G401.6 (cell line): Measurements from ENCODE around the gene PEX3.
"Not testable (repeated sequence)": the region's sequence is repeated elsewhere in the genome, so short reads cannot be mapped to it uniquely, and the experiment has no call there.

Experiments
- FAIRE-seq: peaks from 2 replicates; lab custom pipeline; 2012; peaks lifted over from hg19 to GRCh38; lab: Jason Lieb, UNC

The PEX3 gene

DNA sequence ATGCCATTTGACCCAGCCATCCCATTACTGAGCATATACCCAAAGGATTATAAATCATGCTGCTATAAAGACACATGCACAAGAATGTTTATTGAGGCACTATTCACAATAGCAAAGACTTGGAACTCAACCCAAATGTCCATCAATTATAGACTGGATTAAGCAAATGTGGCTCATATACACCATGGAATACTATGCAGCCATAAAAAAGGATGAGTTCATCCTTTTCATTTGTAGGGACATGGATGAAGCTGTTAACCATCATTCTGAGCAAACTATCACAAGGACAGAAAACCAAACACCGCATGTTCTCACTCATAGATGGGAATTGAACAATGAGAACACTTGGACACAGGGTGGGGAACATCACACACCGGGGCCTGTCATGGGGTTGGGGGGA, 2.7 kb upstream of the PEX3 start:
- FAIRE-seq, result not testable (repeated sequence)

DNA sequence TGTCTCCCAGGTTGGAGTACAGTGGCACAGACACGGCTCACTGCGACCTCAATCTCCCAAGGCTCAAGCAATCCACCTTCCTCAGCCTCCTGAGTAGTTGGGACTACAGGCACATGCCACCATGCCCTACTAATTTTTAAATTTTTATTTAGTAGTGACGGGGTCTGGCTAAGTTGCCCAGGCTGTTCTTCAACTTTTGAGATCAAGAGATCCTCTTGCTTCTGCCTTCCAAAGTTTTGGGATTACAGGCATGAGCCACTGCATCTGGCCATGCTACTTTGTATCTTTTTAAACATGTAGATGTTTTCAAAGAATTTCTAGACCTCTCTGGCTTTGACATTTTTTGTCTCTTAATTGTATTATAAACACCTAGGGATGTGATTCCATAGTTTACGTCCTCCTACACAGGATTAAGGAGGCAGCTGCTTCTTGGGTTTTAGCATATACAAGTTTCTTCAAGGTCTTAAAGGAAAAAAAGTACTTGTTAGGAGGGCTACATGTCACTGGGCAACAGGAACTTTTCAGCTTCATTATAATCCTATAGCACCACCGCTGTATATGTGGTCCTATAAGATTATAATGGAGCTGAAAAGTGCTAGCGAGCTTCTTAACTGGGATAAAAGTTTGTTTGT, 1.4 kb upstream of the PEX3 start:
- FAIRE-seq, result no peak

DNA sequence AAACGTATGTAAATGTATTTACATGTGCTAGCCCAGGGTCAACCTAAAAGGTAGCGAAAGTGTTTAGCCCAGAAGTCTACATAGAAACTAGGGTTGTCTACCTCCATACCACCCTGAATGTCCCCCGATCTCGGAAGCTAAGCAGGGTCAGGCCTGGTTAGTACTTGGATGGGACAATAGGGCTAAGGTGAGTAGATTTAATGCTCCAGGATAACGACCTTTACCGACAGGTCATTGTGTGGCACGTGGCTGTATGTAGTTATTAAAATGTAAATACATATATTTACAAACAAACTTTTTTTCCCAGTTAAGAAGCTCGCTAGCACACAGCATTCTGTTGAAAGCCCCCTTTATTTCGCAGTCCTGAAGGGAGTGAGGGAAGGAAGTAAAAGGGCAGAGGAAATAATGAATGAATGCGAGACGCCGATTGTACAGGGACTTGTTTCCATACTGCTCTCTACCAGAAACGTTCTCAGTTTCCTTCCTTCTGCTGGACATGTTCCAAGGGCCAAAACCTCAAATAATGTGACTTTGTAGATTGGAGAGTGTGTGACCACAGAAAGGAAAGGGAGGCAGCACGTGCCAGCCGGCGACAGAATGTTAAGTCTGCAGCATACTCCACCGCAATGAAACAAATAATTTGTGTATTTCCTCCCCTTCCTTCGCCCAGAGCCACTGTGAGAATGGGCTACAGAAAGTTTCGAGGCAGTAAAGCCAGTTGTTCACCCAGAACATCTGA, 722 bp upstream of the PEX3 start:
- FAIRE-seq, result no peak

DNA sequence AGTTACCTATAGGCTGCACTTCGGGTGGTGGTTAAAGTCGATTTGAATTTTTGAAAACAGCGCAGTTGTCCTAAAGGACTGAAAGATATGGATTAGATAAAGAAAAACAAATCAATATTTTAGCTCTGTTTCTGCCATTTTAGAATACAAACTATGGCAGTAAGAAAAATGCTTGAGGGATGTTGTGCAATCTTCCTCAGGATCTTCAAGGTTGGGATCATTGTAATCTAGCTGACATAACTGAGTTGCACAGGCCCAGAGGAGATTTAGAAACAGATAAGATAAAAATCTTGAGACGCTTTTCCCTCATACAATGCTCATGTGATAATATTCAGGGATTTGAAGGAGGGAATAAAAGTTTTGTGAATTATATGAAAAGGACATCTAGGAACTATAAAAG, 926 bp downstream of the PEX3 start:
- no peak for FAIRE-seq

DNA sequence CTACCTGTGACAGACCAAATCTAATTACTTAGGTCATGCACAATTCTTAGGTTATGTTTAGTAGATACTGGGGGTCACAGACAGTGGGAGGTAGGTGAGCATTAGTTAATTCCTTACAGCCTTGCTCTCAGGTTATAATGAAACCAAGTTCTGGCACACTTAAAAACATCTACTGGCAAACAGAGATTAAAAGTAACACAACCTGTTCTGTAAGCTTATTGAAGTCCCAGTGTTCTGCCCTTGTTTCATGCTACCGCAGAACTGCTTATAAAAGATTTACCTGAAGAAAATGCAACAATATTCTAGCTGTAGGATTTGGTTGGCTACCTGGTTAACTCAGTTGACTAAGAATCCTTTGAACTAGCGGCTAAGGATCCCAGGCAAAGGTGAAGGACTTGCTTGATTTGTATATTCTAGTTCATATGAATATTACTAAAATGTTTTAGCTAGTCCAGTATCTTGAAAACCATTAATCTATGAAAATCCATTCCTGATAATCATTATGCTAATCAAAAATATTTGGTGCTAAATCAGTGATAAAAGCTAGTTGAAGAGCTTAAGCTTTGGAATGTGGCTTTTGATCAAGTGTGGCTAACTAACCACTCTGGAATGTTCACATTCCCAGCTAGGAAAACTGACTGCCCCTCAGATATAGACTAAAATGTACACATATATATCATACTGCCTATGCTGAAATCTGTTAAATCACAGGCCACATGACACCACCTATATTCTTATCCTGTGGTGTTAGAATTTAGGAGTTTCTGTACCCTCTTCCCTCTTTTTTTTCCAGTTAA, 7.2 kb downstream of the PEX3 start:
- no peak for FAIRE-seq

DNA sequence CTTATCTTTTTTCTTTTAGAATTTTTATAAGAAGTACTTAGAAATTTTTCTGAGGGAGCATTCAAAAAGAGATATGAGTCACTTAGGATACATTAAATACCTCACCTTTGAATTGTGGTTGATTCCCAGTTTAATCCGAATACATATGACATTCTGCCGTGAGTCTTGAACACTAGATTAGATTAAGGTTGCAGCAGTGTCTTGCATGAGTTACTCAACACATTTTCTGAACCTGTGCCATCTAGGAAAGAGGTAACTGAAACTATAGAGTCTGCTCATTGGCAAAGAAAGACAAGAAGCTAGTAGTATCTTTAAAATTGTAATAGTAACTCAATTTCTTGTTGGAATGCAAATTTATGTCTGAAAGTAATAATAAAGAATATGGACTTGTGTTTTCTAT, 14.9 kb downstream of the PEX3 start:
- no peak for FAIRE-seq

DNA sequence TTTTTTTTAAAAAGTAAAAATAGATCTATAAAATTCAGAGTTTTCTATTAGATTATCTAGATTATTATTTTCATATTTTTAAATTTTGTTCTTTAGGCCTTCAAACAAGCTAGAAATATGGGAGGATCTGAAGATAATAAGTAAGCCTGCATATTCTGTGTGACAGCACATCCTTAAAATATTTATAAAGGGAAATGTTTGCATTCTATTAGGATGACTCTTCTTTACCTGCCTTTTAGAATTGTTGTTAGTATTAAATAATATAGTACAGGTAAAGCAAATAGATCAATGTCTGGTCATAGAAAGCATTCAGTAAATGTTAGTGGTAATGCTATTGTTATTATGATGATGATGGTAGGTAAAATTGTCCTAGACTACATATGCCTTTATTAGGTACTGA, 17.4 kb downstream of the PEX3 start:
- no peak for FAIRE-seq

DNA sequence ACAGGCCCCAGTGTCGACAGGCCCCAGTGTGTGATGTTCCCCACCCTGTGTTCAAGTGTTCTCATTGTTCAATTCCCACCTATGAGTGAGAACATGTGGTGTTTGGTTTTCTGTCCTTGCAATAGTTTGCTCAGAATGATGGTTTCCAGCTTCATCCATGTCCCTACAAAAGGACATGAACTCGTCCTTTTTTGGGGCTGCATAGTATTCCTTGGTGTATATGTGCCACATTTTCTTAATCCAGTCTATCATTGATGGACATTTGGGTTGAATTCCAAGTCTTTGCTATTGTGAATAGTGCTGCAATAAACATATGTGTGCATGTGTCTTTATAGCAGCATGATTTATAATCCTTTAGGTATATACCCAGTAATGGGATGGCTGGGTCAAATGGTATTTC, 18.2 kb downstream of the PEX3 start:
- FAIRE-seq, result not testable (repeated sequence)

DNA sequence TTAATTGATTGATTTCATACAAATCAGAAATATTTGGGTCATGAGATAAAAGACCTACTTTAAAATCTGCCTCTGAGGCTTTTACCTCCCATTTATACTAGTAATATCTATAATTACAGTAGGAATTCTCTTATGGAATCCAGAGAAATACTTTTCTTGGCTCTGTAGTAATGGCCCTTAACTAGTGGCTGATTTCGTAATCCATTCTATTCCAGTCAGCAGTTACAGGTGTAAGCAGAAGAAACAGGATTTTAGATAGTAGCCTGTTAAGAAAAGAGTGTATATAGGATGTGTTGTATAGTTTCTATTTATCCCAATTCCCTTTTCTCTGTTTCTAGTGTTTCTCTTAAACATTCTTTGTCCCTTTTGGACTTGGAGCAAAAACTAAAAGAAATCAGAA, 21.2 kb downstream of the PEX3 start:
- no peak for FAIRE-seq

DNA sequence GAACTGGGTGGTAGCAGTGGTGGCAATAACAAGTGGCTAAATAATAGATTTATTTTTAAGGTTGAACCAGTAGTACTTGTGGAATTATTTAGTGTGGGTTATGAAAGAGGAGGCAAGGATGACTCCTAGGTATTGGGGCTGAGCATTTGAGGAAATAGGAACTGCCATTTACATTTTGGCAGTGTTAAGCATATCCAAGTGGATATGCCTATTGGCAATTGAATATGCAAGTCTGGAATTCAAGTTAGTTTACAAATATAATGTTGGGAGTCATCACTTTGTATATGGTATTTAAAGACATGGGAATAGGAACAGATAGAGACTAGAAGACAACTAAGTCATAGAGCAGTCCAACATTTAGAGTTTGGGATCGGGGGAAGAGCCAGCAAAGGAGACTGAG, 25.9 kb downstream of the PEX3 start:
- no peak for FAIRE-seq

DNA sequence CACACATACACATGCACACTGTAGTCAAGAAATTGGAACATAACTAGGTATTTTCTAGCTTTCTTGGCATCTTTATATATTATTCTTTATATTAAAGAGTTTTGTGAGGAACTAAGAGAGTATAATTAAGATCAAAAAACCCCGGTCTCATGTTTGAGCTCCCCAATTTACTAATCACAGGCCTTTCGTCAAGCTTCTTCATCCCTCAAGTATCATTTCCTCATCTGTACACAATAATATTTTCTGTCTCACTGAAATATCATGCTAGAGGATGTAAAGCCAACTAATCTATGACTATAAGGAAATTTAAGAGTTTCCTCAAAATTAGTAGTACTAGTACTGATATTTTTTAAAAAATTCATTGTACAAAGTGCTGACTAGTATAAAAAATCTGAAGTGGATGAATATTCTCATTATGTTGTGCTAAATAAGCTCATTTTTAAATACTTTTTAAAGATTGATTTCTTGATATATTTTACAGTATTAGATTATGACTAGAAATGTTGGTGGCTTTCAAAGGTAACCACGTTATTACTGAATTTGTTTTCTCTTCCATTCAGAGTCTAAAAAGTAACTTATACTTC, 28.0 kb downstream of the PEX3 start:
- FAIRE-seq, result no peak

DNA sequence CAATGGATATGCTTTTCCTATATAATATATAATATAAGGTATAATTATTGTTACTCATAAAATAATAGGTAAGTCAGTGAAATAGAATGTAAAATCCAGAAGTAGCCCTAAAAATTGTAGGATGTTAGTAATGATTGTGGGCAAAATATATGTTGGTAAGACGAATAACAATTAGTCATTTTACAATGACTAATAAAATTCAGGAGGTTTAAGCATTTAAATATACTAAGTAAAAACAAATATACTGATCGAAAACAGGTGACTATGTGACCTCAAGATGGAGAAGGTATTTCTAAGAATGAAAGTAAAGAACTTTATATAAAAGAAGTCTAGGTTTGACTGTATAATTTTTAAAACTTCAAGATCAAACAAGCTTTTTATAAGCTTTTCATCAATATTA, 32.0 kb downstream of the PEX3 start:
- FAIRE-seq, result peak; percentile 55

DNA sequence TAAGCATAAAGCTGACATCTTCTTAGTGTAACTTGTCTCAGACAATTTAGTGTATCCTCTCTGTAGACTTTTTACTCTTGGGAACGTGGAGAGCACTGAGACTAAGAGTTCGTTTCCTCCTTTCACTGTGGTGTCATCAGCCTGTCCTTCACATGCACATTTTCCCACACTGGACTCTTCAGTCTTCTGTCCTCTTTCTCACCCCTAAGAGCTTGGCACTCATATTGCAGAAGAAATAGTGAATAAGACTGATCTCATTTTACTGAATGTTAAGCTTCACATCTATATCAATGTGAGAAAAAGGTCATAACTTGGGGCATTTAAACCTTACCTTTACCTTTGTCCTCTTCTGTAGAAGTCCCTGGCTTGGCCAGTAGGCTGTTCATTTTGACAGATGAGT, 35.4 kb downstream of the PEX3 start:
- no peak for FAIRE-seq

DNA sequence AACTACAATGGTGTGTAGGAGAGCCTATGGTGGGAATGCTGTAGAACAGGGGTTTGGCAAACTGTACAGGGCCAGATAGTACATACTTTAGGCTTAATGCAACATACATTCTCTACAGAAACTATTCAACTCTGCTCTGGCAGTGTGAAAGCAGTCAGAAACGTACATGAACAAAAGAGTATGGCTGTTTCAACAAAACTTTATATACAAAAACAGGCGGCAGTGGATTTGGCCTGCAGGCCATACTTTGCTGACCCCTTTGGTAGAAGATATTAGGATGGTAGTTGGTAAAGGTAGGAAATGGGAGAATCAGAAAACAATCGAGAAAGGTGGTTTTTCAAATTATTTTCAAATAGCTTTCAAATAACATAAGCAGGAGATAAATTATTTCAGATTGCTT, 36.1 kb downstream of the PEX3 start:
- FAIRE-seq, result no peak

DNA sequence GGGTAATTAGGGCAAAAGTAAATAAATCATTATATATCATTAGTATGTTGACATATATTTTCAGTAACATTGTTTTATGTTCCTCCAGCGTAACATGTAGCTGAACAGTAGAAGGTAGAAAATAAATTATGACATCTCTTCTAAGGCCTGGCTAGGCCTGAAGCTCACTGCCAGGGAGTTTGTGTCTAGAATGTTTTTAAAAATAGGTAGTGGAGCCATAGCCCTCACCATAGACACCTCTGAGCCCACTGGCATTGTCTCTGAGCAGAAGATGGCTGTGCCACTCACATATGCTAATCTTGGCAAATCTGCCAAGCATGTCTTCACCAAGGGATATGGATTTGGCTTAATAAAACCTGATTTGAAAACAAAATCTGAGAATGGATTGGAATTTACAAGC, 39.6 kb downstream of the PEX3 start:
- FAIRE-seq, result no peak

DNA sequence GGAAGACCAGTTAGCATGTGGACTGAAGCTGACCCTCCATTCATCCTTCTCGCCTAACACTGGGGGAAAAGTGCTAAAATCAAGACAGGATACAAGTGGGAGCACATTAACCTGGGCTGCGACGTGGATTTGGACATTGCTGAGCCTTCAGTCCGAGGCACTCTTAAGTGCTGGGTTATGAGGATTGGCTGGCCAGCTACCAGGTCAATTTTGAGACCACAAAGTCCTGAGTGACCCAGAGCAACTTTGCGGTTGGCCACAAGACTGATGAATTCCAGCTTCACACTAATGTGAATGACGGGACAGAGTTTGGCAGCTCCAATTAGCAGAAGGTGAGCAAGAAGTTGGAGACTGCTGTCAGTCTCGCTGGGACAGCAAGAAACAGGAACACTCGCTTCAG, 40.2 kb downstream of the PEX3 start:
- no peak for FAIRE-seq

DNA sequence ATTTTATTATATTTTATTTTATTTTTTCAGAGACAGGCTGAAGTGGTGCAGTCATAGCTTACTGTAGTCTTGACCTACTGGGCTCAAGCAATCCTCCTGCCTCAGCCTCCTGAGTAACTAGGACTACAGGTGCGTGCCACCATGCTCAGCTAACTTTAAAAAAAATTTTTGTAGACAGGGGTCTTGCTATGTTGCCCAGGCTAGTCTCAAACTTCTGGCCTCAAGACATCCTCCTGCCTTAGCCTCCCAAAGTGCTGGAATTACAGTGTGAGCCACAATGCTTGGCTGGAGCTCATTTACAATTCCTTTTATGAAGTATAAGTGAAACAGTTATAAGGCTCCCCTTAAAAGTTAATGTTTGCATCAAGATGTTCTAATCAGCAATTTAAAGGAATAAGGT, 46.4 kb downstream of the PEX3 start:
- FAIRE-seq, result no peak

DNA sequence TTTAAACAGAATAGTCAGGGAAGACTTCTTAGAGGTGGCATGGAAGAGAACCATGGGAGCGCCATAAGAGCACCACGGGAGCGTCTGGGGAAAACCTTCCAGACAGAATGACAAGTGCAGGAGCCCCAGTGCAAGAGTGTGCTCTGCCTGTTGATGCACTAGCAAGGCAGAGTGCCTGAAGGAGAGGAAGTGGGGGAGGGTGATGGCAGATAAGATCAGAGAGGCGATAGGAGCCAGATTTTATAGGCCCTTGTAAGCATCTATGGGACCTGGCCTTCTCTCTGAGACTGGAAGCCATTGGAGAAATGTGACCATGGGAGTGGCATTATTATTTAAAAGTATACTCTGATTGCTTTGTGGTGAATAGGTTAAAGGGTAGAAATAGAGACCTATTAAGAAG, 47.8 kb downstream of the PEX3 start:
- no peak for FAIRE-seq

DNA sequence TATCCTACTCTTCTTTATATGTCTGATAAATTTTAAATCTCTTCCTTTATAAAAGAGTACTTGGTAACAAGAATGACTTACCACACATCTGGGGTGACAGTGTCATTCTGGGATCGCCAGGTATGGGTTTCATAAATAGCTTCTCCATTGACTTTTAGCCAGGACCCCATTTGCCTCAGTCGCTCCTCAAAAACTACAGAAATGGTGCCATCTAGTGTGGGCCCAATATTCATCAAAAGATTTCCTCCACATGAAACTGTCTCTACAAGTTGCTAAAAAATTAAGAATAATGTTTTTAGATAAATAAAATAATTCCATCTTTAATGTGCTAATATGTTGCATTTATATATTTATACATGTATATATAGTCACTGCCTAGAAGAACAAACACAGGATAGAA, 51.2 kb downstream of the PEX3 start:
- FAIRE-seq, result peak; percentile 15

DNA sequence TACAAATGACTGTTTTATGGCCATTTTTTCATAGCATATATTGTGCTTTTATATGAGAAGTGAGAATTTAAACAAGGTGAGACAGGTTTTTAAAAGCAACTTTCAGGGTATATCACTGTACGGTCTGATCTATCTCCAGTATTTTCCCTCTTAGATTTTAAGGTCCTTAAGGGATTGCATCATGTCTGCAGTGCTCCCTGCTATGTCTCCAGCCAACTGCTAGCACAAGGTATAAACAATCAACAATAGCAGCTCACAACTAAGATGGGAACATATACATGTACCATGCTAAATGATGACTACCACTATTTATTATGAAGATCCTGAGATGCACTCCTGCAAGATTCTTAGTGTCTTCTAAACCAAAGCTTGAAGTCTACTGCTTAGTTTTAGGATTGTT, 53.8 kb downstream of the PEX3 start:
- no peak for FAIRE-seq

DNA sequence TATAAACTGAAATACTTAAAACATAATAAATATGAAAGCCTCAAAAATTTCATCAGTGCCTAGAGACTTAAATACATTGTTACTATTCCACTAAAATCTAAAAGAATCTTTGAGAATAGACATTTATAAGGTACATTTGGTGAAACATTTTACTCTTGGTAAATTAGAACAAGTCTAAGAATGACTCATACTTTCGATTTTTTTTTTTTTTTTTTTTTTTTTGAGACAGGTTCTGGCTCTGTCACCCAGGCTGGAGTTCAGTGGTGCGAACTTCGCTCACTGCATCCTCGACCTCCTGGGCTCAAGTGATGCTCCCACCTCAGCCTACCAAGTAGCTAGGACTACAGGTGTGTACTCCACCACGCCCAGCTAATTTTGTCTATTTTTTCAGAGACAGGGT, 54.5 kb downstream of the PEX3 start:
- no peak for FAIRE-seq

DNA sequence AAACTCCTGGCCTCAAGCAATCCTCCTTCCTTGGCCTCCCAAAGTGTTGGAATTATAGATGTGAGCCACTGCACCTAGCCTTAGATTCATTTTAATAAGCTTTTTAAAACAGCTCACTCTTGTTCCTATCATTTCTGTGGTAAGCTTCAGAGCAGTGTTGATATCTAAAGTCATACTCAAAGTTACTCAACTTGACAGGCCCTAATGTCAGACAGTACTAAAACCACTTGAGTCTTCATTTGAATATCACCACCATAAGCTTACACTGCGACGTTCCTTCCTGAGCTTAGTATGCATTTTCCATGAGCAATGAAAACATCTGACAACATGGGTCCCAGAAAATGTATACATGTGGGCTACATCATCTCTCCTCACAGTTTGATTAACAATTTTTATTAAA, 54.9 kb downstream of the PEX3 start:
- FAIRE-seq, result no peak

DNA sequence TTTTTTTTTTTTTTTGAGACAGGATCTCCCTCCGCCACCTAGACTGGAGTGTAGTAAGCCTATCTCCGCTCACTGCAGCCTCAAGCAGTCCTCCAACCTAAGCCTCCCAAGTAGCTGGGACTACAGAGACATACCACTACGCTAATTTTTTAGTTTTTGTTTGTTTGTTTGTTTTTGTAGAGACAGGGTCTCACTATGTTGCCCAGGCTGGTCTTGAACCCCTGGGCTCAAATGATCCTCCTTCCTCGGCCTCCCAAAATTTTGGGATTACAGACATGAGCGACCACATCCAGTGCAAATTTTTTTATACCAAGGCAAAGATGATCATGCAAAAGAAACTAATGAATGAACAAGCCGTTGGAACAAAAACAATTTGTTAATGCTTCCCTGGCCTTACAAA, 55.6 kb downstream of the PEX3 start:
- FAIRE-seq, result no peak
